ENCODE results near the gene PRSS2.

The PRSS2 gene

GRCh38 chr7:142788303-142789289 lies 17.8 kb downstream of the PRSS2 start:
- no peak for DNase-seq

GRCh38 chr7:142789441-142789840 lies 18.7 kb downstream of the PRSS2 start:
- no peak for DNase-seq

- no peak for DNase-seq
These were observed 19.3 kb downstream of the PRSS2 start for GRCh38 chr7:142790056-142790455.

GRCh38 chr7:142790555-142790954 lies 19.8 kb downstream of the PRSS2 start:
- DNase-seq = no peak

- DNase-seq = no peak
These were observed 20.7 kb downstream of the PRSS2 start for GRCh38 chr7:142791502-142791901.

GRCh38 chr7:142792129-142792528 lies 21.4 kb downstream of the PRSS2 start:
- no peak for DNase-seq

DNA sequence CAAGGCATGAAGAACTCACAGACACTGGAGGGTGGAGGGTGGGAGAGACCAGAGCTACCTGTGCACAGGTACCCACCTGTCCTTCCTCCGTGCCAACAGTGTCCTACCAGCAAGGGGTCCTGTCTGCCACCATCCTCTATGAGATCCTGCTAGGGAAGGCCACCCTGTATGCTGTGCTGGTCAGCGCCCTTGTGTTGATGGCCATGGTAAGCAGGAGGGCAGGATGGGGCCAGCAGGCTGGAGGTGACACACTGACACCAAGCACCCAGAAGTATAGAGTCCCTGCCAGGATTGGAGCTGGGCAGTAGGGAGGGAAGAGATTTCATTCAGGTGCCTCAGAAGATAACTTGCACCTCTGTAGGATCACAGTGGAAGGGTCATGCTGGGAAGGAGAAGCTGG lies 21.8 kb downstream of the PRSS2 start:
- no peak for DNase-seq

DNA sequence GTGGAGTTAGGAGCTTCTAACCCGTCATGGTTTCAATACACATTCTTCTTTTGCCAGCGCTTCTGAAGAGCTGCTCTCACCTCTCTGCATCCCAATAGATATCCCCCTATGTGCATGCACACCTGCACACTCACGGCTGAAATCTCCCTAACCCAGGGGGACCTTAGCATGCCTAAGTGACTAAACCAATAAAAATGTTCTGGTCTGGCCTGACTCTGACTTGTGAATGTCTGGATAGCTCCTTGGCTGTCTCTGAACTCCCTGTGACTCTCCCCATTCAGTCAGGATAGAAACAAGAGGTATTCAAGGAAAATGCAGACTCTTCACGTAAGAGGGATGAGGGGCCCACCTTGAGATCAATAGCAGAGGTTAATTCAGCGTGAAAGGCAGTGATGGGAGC lies 22.4 kb downstream of the PRSS2 start:
- no peak for DNase-seq

DNA sequence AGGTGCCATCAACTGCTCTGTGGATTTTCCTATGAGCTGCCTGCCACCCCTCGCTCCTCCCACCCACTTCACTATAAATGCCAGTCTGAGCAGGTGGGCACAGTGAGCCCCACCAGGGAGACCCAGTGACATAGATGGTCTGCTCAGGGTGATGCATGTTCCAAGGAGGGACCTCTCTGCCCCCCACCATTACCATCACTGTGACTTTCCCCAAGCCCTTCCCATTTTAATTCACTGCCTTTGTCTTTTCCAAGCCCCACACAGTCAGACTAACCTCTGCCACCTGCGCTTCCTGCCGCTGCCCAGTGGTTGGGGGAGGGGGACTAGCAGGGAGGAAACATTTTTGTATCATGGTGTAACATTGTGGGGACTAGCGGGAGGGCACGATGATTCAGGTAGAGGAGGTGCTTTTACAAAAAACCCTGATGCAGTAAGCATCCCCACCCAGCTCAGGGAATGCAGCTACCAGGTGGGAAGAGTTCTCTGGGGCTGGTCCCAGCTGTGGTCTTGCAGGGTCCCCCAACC lies 24.6 kb downstream of the PRSS2 start:
- no peak for DNase-seq

GRCh38 chr7:142796001-142796500 lies 25.3 kb downstream of the PRSS2 start:
- no peak for DNase-seq

- no peak for DNase-seq
These were observed 26.0 kb downstream of the PRSS2 start for GRCh38 chr7:142796501-142797390.

DNA sequence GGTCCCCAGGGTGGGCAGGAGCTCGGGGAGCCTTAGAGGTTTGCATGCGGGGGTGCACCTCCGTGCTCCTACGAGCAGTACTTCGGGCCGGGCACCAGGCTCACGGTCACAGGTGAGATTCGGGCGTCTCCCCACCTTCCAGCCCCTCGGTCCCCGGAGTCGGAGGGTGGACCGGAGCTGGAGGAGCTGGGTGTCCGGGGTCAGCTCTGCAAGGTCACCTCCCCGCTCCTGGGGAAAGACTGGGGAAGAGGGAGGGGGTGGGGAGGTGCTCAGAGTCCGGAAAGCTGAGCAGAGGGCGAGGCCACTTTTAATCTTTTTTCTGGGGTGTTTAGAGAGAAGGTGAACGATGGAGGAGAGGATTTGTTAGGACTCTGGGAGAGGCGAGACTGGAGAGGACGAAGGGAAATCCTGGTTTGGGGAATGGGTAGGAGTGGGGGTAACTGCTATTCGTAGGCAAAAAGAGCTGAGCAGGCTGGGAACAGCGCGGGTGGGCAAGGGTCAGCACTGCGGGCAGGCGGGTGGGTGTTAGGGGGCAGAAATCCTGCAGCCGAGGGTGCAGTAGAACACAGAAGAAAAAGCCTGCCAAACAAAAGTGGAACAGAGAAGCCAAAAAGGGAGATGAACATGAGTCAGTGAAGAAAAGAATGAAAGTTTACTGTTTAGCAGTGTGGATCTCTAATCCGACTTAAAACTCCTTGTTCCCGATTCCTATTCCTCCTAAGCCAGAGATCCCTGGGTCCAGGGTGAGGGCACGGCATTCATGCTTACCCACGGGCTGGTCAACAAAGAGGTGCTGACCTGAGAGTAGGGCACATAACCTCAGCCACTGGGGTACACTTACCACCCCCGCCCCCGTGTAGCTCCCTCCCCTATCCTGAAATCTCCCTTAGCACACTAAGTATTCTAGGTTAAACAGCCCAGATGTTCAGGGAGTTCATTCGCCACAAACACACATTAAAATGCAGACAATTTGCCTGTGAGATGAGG lies 26.9 kb downstream of the PRSS2 start:
- DNase-seq = no peak

DNA sequence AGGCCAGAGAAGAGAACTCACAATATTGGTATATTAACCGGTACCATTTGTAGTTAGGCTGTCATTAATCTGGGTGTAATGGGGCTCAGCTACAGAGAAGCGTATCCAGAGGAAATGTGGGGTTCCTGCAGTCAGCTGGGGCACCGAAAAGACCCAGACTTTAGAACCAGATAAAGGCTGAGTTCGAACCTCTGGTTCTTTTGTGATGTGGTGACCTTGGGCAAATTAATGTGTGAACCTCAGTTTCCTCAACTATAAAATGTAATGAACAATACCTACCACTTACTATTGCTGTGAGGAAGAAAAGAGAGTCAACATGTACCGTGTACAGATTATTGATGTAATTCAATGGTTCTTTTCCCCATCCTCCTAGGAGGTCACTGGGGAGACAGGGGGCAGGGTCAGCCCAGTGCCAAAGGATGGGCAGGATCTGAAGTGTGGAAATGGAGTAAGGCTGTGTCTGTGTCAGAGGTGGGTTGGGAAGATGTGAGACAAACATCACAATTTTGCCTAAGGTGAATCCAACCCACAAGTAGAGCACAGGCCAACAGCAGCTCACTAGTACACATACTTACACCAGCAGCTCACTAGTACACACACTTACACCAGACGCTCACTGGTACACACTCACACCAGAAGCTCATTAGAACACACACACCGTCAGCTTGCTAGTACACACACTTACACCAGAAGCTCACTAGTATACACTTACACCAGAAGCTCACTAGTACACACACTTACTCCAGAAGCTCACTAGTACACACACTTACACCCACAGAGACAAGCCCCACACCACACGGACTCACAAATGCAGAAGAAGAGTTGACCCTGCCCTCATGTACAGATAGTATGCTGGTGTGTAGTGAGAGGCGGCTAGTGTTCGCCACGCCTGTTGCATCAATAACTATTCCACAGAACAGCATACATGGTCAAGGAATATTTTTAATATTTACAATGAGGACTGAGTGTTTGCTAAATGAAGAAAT lies 28.0 kb downstream of the PRSS2 start:
- DNase-seq = no peak

DNA sequence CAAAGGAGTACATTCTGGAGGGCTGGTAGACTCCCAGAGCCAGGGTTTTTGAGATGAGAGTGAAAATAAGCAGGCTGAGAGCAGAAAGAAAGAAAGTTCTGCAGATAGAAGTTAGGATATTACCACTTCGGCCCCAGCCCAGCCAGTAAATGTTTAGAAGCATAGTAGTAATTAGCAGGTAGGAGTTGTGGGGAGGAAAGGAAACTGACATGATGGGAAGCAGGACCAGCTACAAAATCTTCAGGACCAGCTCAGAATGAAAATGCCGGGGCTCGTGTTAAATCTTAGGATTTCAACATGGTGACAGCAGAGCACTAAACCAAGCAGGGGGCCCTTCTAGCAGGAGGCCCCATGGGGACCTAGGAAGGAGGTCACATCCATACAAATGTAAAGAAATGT lies 28.7 kb downstream of the PRSS2 start:
- DNase-seq = no peak

GRCh38 chr7:142800088-142800487 lies 29.3 kb downstream of the PRSS2 start:
- DNase-seq = no peak

DNA sequence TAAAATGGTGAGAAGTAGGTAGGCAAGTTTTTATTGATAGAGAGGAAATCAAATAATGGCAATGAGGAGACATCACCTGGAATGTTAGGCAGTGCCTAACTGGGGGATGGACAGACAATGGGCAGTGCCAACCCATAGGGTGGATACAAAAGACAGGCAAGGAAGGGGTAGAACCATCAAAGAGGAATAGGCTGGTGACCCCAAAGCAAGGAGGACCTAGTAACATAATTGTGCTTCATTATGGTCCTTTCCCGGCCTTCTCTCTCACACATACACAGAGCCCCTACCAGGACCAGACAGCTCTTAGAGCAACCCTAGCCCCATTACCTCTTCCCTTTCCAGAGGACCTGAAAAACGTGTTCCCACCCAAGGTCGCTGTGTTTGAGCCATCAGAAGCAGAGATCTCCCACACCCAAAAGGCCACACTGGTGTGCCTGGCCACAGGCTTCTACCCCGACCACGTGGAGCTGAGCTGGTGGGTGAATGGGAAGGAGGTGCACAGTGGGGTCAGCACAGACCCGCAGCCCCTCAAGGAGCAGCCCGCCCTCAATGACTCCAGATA lies 30.0 kb downstream of the PRSS2 start:
- DNase-seq = no peak

DNA sequence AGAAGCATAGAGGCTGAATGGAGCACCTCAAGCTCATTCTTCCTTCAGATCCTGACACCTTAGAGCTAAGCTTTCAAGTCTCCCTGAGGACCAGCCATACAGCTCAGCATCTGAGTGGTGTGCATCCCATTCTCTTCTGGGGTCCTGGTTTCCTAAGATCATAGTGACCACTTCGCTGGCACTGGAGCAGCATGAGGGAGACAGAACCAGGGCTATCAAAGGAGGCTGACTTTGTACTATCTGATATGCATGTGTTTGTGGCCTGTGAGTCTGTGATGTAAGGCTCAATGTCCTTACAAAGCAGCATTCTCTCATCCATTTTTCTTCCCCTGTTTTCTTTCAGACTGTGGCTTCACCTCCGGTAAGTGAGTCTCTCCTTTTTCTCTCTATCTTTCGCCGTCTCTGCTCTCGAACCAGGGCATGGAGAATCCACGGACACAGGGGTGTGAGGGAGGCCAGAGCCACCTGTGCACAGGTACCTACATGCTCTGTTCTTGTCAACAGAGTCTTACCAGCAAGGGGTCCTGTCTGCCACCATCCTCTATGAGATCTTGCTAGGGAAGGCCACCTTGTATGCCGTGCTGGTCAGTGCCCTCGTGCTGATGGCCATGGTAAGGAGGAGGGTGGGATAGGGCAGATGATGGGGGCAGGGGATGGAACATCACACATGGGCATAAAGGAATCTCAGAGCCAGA lies 31.0 kb downstream of the PRSS2 start:
- DNase-seq = no peak

GRCh38 chr7:142802301-142802700 lies 31.5 kb downstream of the PRSS2 start:
- DNase-seq = no peak

DNA sequence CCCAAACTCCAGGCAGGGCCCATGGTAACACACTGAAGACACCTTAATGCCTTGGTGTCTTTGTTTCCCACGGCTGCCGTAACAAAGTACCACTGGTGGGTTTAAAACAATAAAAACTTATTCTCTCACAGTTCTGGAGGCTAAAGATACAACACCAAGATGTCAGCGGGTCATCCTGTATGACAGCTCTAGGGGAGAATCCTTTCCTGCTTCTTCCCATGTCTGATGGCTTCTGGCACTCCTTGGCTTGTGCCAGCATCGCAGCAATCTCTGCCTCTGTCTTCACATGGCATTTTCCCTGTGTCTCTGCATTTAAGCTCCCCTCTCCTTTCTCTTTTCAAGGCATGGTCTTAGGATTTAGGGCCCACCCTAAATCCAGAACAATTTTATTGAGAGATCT lies 33.1 kb downstream of the PRSS2 start:
- DNase-seq = no peak

GRCh38 chr7:142804728-142805207 lies 34.0 kb downstream of the PRSS2 start:
- no peak for DNase-seq
